DND-41 (cell line): ENCODE data around the gene ABHD6.
"Not testable (repeated sequence)": the region's sequence is repeated elsewhere in the genome, so short reads cannot be mapped to it uniquely, and the experiment has no call there.

Experiments used
- ATAC-seq: fragments of 200-7000 bp; cut with Tn5 transposase; 3 replicates; pipeline ENCODE4 v1.9.1; 2021; ENCODE audit warnings: low read depth; ENCODE audit not compliant: insufficient read depth
- DNase-seq: peaks from one replicate; pipeline ENCODE4 v3.0.0-alpha.2; 2020
- H2AFZ ChIP-seq: 2 replicates; pipeline ENCODE4 v1.6.0; 2012; ENCODE audit warnings: low read depth, low read length
- H3K27ac ChIP-seq: 2 replicates; pipeline ENCODE4 v1.5.1; 2012; ENCODE audit warnings: low read length, inconsistent platforms
- H3K27me3 ChIP-seq: fragments of 200-600 bp; sonication (generic); 2 replicates; pipeline ENCODE4 v1.6.0; 2012; ENCODE audit warnings: low read length, mild to moderate bottlenecking, inconsistent platforms; ENCODE audit not compliant: insufficient read depth, poor library complexity
- H3K36me3 ChIP-seq: 2 replicates; pipeline ENCODE4 v1.5.1; 2012; ENCODE audit warnings: low read length, inconsistent platforms; ENCODE audit not compliant: insufficient read depth
- H3K4me1 ChIP-seq: 2 replicates; pipeline ENCODE4 v1.5.1; 2012; ENCODE audit warnings: mild to moderate bottlenecking, low read length; ENCODE audit not compliant: insufficient read depth
- H3K4me2 ChIP-seq: 2 replicates; pipeline ENCODE4 v1.6.0; 2012; ENCODE audit warnings: mild to moderate bottlenecking, moderate library complexity, low read length, inconsistent platforms; ENCODE audit not compliant: insufficient read depth
- H3K4me3 ChIP-seq, 2 experiments: fragments of 200-600 bp in 1 of 2; shearing (Covaris generic) in 1 of 2; 2 replicates each; pipeline ENCODE4 v1.5.1; 2012 to 2016; ENCODE audit warnings: inconsistent platforms in 2 of 2, low read length in 2 of 2, mild to moderate bottlenecking in 2 of 2, low read depth in 1 of 2, moderate library complexity in 1 of 2
- H3K79me2 ChIP-seq: 2 replicates; pipeline ENCODE4 v1.6.0; 2012; ENCODE audit warnings: low read length, inconsistent platforms; ENCODE audit not compliant: insufficient read depth
- H3K9ac ChIP-seq: 2 replicates; pipeline ENCODE4 v1.6.0; 2012; ENCODE audit warnings: low read depth, mild to moderate bottlenecking, inconsistent platforms, low read length, moderate library complexity
- H3K9me3 ChIP-seq: 2 replicates; pipeline ENCODE4 v1.5.1; 2012; ENCODE audit warnings: low read length, moderate library complexity, mild to moderate bottlenecking, inconsistent platforms; ENCODE audit not compliant: insufficient read depth, severe bottlenecking
- H4K20me1 ChIP-seq: 2 replicates; pipeline ENCODE4 v1.6.0; 2012; ENCODE audit warnings: low read length; ENCODE audit not compliant: insufficient read depth
- EZH2 ChIP-seq: IDR thresholded peaks from 3 replicates; pipeline ENCODE4 v1.6.1; 2012; ENCODE audit warnings: borderline replicate concordance, low read depth, mild to moderate bottlenecking, moderate library complexity, low read length, inconsistent platforms; ENCODE audit not compliant: severe bottlenecking
- TF ChIP-seq, protein P1 (sequence below): IDR thresholded peaks from 2 replicates; pipeline ENCODE4 v1.5.1; 2012; ENCODE audit warnings: borderline replicate concordance, low read length, moderate library complexity, mild to moderate bottlenecking; ENCODE audit not compliant: poor library complexity, severe bottlenecking; ENCODE audit errors: extremely low read depth

ABHD6 gene

GRCh38 chr3:58217209-58217811 is 20.3 kb upstream of the ABHD6 start:
- Histone ChIP-seq H3K9ac (no peak overlapping the region), H3K4me3 (no peak overlapping the region), H2AFZ (no peak overlapping the region), H3K27ac (no peak overlapping the region), H3K27me3 (peaks cover 9% of the 10 kb centered on the region), H3K4me2 (no peak overlapping the region), H3K9me3 (no peaks in the 10 kb centered on the region), H3K79me2 (no peaks in the 10 kb centered on the region), H4K20me1 (no peaks in the 10 kb centered on the region), H3K4me1 (no peaks in the 10 kb centered on the region), H3K36me3 (no peaks in the 10 kb centered on the region)
- TF ChIP-seq, protein P1, sequence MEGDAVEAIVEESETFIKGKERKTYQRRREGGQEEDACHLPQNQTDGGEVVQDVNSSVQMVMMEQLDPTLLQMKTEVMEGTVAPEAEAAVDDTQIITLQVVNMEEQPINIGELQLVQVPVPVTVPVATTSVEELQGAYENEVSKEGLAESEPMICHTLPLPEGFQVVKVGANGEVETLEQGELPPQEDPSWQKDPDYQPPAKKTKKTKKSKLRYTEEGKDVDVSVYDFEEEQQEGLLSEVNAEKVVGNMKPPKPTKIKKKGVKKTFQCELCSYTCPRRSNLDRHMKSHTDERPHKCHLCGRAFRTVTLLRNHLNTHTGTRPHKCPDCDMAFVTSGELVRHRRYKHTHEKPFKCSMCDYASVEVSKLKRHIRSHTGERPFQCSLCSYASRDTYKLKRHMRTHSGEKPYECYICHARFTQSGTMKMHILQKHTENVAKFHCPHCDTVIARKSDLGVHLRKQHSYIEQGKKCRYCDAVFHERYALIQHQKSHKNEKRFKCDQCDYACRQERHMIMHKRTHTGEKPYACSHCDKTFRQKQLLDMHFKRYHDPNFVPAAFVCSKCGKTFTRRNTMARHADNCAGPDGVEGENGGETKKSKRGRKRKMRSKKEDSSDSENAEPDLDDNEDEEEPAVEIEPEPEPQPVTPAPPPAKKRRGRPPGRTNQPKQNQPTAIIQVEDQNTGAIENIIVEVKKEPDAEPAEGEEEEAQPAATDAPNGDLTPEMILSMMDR = peak; percentile 91
- no peak for TF ChIP-seq EZH2
- DNase-seq = peak; percentile 67
- peak; percentile 96 for ATAC-seq

- peaks cover 7% of the 10 kb centered on the region for H3K27me3 ChIP-seq
- no peaks in the 10 kb centered on the region for H3K4me1 ChIP-seq
- H4K20me1 ChIP-seq = no peaks in the 10 kb centered on the region
- H2AFZ ChIP-seq = no peak overlapping the region
- H3K4me3 ChIP-seq = no peak overlapping the region
- no peaks in the 10 kb centered on the region for H3K36me3 ChIP-seq
- H3K9me3 ChIP-seq = no peaks in the 10 kb centered on the region
- TF ChIP-seq, protein P1 = no peak
- no peak for DNase-seq
- no peak overlapping the region for H3K27ac ChIP-seq
- no peak overlapping the region for H3K9ac ChIP-seq
- H3K79me2 ChIP-seq = no peaks in the 10 kb centered on the region
- no peak overlapping the region for H3K4me2 ChIP-seq
- no peak for ATAC-seq
Observed at GRCh38 chr3:58218904-58219303, 18.7 kb upstream of the ABHD6 start.

DNA sequence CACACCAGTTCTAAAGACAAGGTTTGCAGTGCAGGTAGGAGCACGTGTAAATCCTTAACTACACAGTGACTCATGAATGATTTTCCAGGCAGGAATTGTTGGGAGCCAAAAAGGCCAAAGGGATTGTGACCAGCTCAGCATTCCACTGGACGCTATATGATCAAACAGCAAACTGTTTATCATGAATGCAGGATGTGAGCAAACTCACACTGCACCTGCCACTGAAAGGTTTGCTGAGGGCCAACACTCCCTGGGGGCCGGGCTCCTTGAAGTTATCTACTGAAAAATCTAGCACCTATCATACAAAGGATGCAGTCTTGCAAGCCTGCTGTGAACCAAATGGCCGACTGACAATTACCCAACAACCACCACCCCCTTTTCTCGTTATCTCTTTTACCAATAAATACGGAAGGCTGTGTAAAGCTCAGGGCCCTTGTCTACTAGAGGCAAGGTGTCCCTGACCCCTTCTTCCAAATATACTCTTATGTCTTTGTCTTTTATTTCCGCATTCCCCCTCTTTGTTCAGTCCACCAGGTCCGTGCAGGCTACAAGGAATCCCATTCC is 15.3 kb upstream of the ABHD6 start:
- ATAC-seq = no peak
- no peaks in the 10 kb centered on the region for H3K36me3 ChIP-seq
- H3K4me3 ChIP-seq = no peak overlapping the region
- H3K9ac ChIP-seq = no peak overlapping the region
- H3K9me3 ChIP-seq = no peaks in the 10 kb centered on the region
- no peak for DNase-seq
- no peaks in the 10 kb centered on the region for H3K79me2 ChIP-seq
- H3K4me1 ChIP-seq = no peaks in the 10 kb centered on the region
- peaks cover 8% of the 10 kb centered on the region for H3K27me3 ChIP-seq
- no peak for TF ChIP-seq EZH2
- TF ChIP-seq, protein P1 = no peak
- H4K20me1 ChIP-seq = no peaks in the 10 kb centered on the region
- no peak overlapping the region for H3K27ac ChIP-seq
- H2AFZ ChIP-seq = no peak overlapping the region
- H3K4me2 ChIP-seq = no peak overlapping the region

- Histone ChIP-seq H2AFZ (no peak overlapping the region), H3K27ac (no peak overlapping the region), H3K4me3 (no peak overlapping the region), H4K20me1 (no peaks in the 10 kb centered on the region), H3K79me2 (no peaks in the 10 kb centered on the region), H3K9me3 (no peaks in the 10 kb centered on the region), H3K27me3 (peaks cover 8% of the 10 kb centered on the region), H3K4me1 (no peaks in the 10 kb centered on the region), H3K4me2 (no peak overlapping the region), H3K36me3 (no peaks in the 10 kb centered on the region), H3K9ac (no peak overlapping the region)
- ATAC-seq (no peak), DNase-seq (no peak)
- TF ChIP-seq EZH2 = no peak
- TF ChIP-seq, protein P1 = no peak
Observed at GRCh38 chr3:58223855-58224254, 13.7 kb upstream of the ABHD6 start.

DNA sequence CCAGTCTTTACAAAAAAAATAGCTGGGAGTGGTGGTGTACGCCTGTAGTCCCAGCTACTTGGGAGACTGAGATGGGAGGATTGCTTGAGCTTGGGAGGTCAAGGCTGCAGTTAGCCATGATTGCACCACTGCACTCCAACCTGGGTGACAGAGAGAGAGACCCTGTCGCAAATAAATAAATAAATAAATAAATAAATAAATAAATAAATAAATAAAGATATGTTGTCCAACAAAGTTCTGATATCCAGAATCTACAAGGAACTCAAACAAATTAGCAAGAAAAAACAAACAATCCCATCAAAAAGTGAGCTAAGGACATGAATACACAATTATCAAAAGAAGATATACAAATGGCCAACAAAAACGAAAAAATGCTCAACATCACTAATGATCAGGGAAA is 9.7 kb upstream of the ABHD6 start:
- H3K9ac ChIP-seq, H3K27ac ChIP-seq, H3K79me2 ChIP-seq: not testable (repeated sequence)

More for the DNA sequence above, 9.7 kb upstream of the ABHD6 start:
- not testable (repeated sequence) for H3K4me1 ChIP-seq, H2AFZ ChIP-seq, H3K4me2 ChIP-seq, H3K9me3 ChIP-seq, H3K36me3 ChIP-seq, DNase-seq, H3K4me3 ChIP-seq, H4K20me1 ChIP-seq, ATAC-seq
- H3K27me3 ChIP-seq = peaks cover 20% of the 10 kb centered on the region
